ENCODE measurements around the gene AGRN. TPM values are rescaled to one million over a fixed set of nuclear protein-coding genes. Genes with fewer than 3 reads are reported as not detected.
"Not testable (repeated sequence)": the region's sequence is repeated elsewhere in the genome, so short reads cannot be mapped to it uniquely, and the experiment has no call there.

Gene AGRN
- total RNA-seq, 1 experiment from 2014 or later = 103 TPM

DNA sequence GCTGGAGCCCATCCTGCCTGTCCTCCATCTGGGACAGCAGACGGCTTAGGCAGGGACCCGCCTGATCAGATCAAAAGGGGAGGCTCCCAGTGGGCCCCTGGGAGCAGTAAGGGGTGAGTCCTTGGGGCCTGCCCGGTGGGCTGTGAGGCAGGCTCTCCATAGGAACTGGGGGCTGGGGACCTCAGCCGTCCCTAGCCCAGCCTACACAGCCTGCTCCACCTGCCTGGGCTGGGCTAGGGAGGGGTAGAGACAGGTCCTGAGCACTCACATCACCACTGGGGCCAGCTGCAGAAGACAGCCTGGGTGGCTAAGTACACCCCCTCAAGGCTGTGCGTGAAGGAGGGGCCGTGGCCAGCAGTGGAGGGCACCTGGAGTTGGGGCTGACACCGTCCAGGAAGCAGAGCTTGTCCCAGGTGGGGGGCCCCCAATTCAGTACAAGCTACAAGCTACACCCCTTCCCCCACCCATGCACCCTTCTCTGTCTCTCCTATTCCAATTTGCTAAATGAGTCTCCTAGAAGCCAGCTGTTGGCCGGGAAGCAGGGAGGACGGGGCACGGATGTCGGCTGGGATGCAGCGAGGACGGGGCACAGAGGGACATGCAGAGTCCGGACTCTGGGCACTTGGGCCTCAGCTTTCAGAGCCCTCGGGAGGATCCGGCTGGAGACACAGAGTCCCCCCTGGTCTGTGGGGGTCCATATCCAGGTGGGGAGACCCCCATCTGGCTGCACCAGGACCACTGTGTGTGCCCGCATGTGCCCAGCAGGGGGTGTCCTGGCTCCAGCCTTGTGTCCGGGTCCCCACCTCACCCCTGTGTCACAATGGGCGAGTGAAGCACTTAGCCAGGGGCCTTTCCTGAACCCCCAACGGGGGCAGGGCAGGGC lies 4.9 kb upstream of the AGRN start:
- in situ Hi-C loops (cut with HindIII; ENCODE audit: low sequenced_read_pairs) = no loop called here
- DNase-seq (ENCODE audit: low spot score) = no peak

DNA sequence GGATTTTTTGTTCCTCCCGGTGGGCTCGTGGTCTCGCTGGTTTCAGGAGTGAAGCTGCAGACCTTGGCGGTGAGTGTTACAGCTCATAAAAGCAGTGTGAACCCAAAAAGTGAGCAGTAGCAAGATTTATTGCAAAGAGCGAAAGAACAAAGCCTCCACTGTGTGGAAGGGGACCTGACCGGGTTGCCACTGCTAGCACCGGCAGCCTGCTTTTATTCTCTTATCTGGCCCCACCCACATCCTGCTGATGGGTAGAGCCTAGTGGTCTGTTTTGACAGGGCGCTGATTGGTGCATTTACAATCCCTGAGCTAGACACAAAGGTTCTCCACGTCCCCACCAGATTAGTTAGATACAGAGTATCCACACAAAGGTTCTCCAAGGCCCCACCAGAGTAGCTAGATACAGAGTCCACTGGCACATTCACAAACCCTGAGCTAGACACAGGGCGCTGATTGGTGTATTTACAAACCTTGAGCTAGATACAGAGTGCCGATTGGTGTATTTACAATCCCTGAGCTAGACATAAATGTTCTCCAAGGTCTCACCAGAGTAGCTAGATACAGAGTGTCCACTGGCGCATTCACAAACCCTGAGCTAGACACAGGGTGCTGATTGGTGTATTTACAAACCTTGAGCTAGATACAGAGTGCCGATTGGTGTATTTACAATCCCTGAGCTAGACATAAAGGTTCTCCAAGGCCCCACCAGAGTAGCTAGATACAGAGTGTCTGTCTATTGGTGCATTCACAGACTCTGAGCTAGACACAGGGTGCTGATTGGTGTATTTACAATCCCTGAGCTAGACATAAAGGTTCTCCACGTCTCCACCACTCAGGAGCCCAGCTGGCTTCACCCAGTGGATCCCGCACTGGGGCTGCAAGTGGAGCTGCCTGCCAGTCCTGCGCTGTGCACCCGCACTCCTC lies 2.3 kb upstream of the AGRN start:
- DNase-seq (ENCODE audit: low spot score); in situ Hi-C loops (cut with HindIII; ENCODE audit: low sequenced_read_pairs): not testable (repeated sequence)

- in situ Hi-C loops (cut with HindIII; ENCODE audit: low sequenced_read_pairs); DNase-seq (ENCODE audit: low spot score): not testable (repeated sequence)
Measured at GRCh38 chr1:1018321-1018685, 1.6 kb upstream of the AGRN start.

GRCh38 chr1:1019122-1019999 lies 559 bp upstream of the AGRN start:
- peak; percentile 26 for DNase-seq (ENCODE audit: low spot score)

GRCh38 chr1:1020415-1021009 lies 592 bp downstream of the AGRN start:
- in situ Hi-C loops (cut with HindIII; ENCODE audit: low sequenced_read_pairs) = no loop called here
- DNase-seq (ENCODE audit: low spot score) = no peak

More at GRCh38 chr1:1019122-1019999, 559 bp upstream of the AGRN start:
- in situ Hi-C loops (cut with HindIII; ENCODE audit: low sequenced_read_pairs) = no loop called here

DNA sequence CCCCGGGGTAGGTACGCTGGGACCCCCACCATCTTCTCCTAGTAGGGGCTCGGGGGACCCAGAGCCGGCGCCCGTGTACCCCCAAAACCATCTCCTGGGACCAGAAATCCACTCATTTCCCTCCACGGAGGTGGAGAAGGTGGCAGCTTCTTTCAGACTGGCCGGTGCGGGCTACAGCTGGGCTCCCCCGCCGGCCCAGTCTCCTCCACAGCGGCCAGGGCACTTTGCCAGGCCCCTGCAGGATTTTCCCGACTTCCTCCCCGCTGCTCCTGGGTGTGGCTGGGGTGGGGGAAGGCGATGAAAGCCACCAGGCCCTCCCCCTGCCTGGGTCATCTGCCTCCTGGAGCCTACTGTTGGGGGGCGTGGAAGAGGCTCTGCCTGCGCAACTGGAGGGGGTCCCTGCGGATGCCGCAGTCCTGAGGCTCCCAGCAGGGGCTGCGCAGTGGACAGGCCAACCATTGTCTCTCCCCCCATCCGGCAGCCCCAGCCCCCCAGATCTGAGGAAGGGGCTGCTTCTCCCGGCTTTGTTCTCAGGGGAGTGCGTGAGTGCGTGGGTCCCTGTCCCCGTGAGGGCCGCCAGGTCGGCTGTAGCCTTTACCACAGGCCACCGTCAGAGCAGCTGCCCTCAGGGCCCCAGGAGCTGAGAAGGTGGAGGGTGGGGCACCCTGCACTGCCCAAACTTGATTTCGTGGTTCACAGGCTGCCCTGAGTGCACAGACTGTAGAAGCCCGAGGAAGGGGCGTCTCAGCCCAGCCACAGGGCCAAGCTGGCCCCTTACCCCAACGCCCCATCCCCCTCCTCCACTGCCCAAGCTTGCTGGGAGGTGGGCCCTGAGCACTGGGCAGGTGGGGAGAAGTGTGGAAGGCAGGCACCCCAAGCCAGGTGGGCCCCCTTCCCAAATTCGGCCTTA lies 1.3 kb downstream of the AGRN start:
- no peak for DNase-seq (ENCODE audit: low spot score)
- in situ Hi-C loops (cut with HindIII; ENCODE audit: low sequenced_read_pairs) = no loop called here

- in situ Hi-C loops (cut with HindIII; ENCODE audit: low sequenced_read_pairs) = no loop called here
- no peak for DNase-seq (ENCODE audit: low spot score)
Measured at GRCh38 chr1:1021920-1022259, 2.0 kb downstream of the AGRN start.

DNA sequence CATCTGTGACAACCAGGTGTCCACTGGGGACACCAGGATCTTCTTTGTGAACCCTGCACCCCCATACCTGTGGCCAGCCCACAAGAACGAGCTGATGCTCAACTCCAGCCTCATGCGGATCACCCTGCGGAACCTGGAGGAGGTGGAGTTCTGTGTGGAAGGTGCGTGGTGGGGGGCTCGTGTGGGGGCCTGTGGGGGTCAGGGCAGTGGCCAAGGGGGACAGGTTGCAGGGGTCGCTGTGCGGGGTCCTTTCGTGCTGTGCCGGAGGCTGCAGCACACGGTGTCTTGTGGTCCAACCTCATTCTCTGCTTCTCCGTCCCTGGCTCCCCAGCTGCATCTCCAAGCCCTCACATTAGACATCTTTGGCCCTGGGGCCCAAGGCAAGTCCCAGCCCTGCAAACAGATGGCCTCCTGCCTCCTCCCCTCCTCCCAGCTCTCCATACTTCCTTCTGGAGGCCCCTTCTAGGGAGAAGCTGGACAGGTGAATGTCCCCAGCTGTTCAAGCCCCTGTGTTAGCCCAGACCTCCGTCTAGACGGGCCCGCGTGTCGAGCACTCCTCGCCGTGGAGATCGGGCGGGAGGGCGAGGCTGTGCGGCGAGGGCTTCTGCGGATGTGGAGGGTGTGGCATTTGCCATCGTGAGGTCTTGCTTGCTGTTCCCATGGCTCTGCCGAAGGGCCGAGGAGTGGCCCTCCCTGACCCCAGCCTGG lies 2.5 kb downstream of the AGRN start:
- no peak for DNase-seq (ENCODE audit: low spot score)
- in situ Hi-C loops (cut with HindIII; ENCODE audit: low sequenced_read_pairs) = no loop called here

DNA sequence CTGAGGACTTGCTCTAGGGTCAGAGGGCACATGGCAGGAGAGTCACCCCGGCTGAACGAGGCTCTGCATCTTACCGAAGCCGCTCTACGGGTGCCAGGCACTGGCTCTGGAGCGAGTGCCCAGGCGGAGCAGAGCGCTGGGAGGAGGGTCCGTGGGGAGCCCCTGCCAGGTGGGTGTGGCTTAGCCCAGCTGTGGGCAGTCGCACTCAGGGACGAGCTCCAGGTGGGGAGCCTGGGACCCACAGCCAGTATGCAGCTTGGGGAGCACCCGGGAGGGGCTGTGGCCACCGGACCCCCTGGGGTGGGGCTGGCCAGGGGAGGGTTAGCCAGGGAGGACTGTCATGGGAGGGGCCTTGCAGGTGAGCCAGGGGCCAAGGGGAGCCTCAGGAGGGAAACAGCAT lies 3.8 kb downstream of the AGRN start:
- DNase-seq (ENCODE audit: low spot score) = no peak
- in situ Hi-C loops (cut with HindIII; ENCODE audit: low sequenced_read_pairs) = no loop called here

GRCh38 chr1:1024149-1024770 lies 4.3 kb downstream of the AGRN start:
- in situ Hi-C loops (cut with HindIII; ENCODE audit: low sequenced_read_pairs) = no loop called here
- no peak for DNase-seq (ENCODE audit: low spot score)

GRCh38 chr1:1024771-1025699 lies 5.1 kb downstream of the AGRN start:
- no peak for DNase-seq (ENCODE audit: low spot score)
- in situ Hi-C loops (cut with HindIII; ENCODE audit: low sequenced_read_pairs) = no loop called here

DNA sequence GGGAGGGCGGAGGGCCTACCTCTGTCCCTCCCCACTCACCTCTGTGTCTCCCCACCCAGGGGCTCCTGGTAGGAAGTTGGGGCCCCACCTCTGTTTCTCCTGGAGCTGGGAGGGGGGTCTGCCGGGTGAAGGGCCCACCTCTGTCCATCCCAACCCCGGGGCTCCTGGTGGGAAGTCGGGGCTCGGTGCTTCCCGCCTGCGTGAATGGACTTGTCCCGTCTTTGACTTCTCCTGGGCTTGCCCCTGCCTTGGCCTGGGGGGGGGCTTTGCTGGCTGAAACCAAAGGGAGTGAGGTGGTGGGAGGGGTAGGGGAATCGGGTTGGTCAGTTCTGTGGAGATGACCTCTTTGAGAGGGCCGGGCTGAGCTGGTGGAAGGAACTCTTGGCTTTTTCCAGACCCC lies 5.8 kb downstream of the AGRN start:
- in situ Hi-C loops (cut with HindIII; ENCODE audit: low sequenced_read_pairs) = no loop called here
- DNase-seq (ENCODE audit: low spot score) = no peak

GRCh38 chr1:1026599-1027413 lies 6.9 kb downstream of the AGRN start:
- in situ Hi-C loops (cut with HindIII; ENCODE audit: low sequenced_read_pairs) = no loop called here

DNA sequence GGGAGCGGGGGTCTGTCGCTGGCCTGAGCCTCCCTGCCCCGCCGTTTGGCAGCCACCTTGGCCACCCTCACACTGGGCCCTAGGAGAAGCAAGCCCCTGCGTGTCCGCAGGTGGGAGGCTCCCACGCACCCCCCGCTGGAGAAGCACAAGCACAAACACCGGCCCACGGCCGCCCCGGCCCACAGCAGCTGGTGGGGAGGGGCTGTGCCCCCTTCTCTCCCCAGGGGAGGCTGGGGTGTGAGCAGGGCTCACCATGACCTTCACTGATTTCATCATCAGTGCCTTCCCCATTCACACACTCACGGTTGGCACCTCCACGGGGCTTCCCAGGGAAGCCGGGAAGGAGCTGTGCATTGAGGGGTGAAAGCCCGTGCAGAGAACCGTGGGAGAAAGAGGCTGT lies 7.9 kb downstream of the AGRN start:
- in situ Hi-C loops (cut with HindIII; ENCODE audit: low sequenced_read_pairs) = no loop called here

More at GRCh38 chr1:1026599-1027413, 6.9 kb downstream of the AGRN start:
- no peak for DNase-seq (ENCODE audit: low spot score)

More for the DNA sequence above, 7.9 kb downstream of the AGRN start:
- no peak for DNase-seq (ENCODE audit: low spot score)
